GM19025 (cell line): ENCODE data around the gene FBXO44.
"Not testable (repeated sequence)": the region's sequence is repeated elsewhere in the genome, so short reads cannot be mapped to it uniquely, and the experiment has no call there.

Experiments
- ATAC-seq: cut with Tn5 transposase; IDR thresholded peaks from one replicate; pipeline ENCODE4 v1.9.1; 2021; ENCODE audit warnings: mild to moderate bottlenecking, low read depth, moderate library complexity; ENCODE audit not compliant: unreplicated experiment

Gene FBXO44

GRCh38 chr1:11639372-11639771 is 15.3 kb upstream of the FBXO44 start:
- no peak for ATAC-seq

- ATAC-seq, result no peak
Observed at GRCh38 chr1:11640101-11640500, 14.6 kb upstream of the FBXO44 start.

GRCh38 chr1:11640944-11641343 is 13.7 kb upstream of the FBXO44 start:
- no peak for ATAC-seq

- ATAC-seq, result no peak
Observed at GRCh38 chr1:11641776-11642305, 12.8 kb upstream of the FBXO44 start.

GRCh38 chr1:11642418-11643017 is 12.2 kb upstream of the FBXO44 start:
- not testable (repeated sequence) for ATAC-seq

DNA sequence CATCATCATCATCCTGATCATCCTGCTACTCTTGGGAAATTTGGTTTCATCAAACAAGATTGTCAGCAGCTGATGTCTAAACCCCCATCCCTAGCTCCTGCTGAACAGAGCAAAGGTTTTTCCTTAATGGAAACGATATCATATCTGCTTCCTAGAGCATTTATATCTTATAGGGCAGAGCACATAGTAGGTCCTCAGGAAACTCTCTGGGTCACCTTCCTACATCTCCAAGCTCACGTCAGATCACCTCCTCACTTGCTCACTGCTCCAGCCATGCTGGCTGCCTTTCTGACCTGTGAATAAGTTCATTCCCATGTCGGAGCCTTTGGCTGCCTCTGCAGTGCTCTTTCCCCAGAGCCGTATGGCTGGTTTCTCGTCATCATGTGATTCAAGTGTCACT is 10.9 kb upstream of the FBXO44 start:
- no peak for ATAC-seq

DNA sequence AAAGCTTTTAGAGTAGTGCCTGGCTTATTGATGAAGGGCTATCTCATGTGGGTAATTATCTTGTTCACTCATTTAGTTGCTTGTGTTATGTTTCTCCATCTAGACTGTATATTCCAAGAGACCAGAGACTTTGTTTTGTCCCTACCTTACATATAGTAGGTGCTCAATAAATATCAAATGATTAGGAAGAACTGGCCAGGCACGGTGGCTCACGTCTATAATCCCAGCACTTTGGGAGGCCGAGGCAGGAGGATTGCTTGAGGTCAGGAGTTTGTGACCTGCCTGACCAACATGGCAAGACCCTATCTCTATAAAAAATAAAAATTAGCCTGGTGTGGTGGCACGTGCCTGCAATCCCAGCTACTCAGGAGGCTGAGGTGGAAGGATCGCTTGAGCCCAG is 9.4 kb upstream of the FBXO44 start:
- no peak for ATAC-seq

DNA sequence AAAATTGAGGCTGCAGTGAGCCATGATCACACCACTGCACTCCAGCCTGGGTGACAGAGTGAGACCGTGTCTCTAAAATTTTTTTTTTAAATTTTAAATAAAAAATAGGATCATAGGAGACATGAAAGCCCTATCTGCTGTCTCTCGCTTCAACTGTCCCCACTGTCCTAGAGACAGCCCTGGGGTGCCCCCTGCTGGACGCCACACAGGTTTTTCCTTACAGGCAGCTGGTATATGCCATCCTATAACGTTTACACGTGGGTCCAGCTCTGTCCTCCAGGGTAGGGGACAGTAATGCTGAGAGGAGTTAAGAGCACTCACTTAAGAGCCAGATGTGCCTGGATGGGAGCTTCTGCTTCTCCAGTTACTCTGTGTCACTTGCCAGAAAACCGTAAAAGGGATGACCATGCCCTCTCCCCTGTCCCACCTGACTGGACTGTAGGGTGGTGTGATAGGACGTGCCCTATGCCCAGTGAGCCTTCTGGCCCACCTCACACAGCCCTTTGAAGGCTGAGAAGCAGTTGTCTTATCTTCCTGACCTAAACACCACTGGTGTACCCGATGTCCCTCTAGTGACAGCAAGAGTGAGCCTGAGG is 8.9 kb upstream of the FBXO44 start:
- no peak for ATAC-seq

- no peak for ATAC-seq
Observed at GRCh38 chr1:11646317-11646716, 8.4 kb upstream of the FBXO44 start.

GRCh38 chr1:11647333-11647732 is 7.3 kb upstream of the FBXO44 start:
- no peak for ATAC-seq

DNA sequence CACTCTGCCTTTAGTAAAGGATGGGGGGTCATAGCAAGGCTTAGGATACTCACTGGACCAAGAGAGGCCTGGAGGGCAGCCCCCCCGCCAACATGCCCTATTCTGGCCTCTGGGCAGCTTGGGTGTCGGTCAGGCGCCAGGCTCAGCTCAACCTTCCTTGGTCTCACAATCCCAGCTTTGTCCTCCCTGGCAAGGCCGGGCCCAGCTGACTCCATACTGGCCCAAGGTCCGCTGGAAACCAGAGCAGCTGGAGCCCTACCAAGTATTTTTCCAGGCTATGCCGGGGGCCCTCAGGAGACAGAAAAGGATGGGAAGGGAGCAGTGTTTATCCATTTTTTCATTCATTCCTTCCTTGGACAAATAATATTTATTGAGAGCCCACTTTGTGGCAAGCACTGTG is 6.6 kb upstream of the FBXO44 start:
- ATAC-seq, result no peak

DNA sequence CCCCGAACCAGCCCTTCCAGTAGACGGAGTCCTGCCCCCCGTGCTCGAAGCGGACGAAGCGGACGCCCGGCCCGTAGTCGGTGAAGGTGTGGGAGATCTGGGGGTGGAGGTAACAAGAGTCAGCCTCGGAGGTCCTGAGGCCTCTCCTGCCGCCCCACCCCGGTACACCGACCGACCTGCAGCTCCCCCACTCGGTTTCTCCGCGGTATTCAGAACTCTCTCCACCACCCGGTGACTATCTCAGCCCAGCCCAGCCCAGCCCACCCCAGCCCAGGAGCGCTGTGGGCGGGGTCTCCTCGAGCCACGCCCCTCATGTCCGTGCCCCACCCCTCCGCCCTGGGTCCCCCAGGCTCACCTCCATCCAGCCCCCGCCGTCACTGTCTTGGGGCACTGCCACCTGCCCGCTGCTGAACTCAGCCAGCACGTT is 5.9 kb upstream of the FBXO44 start:
- no peak for ATAC-seq

- no peak for ATAC-seq
Observed at GRCh38 chr1:11649237-11649623, 5.4 kb upstream of the FBXO44 start.

- ATAC-seq, result no peak
Observed at GRCh38 chr1:11649624-11650330, 4.9 kb upstream of the FBXO44 start.

DNA sequence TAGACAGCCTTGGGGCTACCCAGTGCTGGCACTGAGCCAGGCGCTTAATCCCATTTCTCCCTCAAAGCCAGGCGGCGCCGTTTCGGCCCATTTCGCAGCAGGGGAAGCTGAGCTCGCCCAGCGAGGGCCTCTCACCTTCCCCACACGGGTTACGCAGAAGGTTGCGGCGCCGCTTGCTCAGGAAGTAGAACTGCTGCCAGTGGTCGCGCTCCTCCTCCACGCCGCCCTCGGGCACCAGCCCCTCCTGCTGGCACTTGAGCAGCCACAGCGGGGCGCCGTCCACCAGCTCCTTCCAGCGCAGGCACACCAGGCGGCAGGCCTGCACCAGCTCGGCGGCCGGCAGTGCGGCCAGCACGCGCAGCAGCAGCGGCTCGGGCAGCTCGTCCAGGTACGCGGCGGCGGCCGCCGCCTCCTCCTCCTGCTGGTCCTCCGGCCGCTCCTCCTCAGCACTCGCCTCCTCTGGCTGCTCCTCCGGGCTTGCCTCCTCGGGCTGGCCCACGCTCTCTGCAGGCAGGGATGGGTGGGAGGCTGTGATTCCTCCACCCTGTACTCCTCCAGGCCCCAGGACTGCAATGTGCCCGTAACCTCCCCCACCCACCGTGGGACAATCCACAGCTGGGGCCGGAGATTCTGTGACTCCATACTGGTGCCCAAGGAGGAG is 4.2 kb upstream of the FBXO44 start:
- ATAC-seq, result no peak

GRCh38 chr1:11651017-11651416 is 3.7 kb upstream of the FBXO44 start:
- no peak for ATAC-seq

DNA sequence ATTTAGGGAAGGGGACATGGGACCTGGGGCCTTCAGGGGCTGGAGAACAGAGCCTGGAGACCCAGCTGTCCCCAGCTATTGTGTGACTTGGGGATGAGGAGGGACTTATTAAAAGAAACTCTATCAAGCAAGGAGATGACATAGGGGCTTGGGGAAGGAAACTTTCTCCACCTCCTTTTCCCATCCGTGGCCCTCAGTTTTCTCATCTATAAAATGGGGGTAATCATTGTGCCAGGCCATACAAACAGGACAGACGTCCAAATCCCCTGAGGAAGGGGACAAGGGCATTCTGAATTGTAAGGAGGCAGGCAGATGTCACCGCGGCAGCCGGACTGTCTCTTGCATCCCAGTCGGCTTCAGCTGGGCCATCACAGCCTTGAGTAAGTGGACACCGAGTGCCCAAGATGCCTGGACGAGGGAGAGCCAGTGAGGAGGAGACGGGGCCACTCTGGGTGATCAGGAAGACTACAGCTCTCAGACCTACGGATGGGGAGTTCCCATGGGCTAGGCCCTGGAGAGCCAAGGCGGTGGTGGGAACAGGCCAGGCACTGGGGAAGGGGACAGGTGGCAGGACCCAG is 2.4 kb upstream of the FBXO44 start:
- ATAC-seq, result no peak

DNA sequence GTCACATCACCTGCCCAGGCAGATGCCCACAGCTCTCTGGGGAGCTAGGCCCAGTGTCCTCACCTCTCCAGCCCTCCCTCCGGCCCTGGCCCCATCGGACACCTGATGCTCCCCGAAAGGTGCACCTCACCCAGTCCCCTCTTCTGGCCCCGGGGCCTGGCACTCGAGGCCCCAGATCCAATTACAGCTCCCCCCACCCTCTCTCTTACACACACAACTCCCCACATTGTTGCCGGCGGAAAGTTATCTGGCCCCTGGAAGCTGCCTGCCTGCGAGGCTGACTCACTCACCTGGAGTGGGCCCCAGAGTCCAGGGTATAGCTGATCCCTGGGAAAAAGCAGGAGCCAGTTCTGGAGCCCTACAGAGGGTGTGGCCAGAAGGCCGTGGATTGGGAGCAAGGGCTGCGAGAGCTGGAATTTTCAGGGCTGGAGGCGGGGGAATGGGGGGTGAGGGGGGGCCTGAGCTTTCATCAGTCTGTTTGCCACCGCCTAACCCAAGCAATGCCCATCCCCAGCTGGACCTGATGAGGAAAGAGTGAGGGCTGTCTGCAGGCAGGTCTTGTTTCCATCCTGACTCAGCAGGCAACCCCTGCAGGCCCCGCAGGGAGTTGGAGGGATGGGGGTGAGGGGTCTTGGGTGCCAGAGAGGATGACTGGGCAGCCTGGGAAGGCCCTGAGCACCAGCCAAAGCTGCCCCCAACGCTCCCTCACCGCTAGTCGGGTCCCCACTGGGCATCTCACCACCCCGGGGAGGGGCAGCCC is 1.4 kb upstream of the FBXO44 start:
- ATAC-seq, result no peak

- ATAC-seq, result no peak
Observed at GRCh38 chr1:11653861-11654136, 878 bp upstream of the FBXO44 start.
